ENCODE measurements around the gene WDR6.

GRCh38 chr3:49012441-49013017 is 5.3 kb downstream of the WDR6 start:
- TF ChIP-seq POLR2A (IDR thresholded peaks at IDR 0.05; ENCODE audit: low read length) (no peak), GATA1 (IDR thresholded peaks at IDR 0.05; ENCODE audit: low read depth, low read length) (no peak)
